Left lung (tissue), 10 donors: ENCODE data around the gene STRIP2. TPM values are rescaled to one million over a fixed set of nuclear protein-coding genes. Genes with fewer than 3 reads are reported as not detected.

Source experiments
- ATAC-seq: fragments of 200-7000 bp; cut with Tn5 transposase; one replicate; pipeline ENCODE4 v1.9.1; 2020; ENCODE audit warnings: moderate library complexity
- DNase-seq, 4 donors: peaks; one replicate each; pipeline ENCODE4 v3.0.0-alpha.2; 2013 to 2020
- H3K27ac ChIP-seq, 2 donors: fragments of 200-600 bp; sonication (generic) in 1 of 2; one replicate each; pipeline versions ENCODE4 v1.5.0 to v1.8.0; 2020 to 2021
- H3K27me3 ChIP-seq, 2 donors: fragments of 200-600 bp; sonication (generic) in 1 of 2; one replicate each; pipeline versions ENCODE4 v1.5.0 to v1.8.0; 2020 to 2021
- H3K36me3 ChIP-seq, 2 donors: fragments of 200-600 bp; sonication (generic) in 1 of 2; one replicate each; pipeline versions ENCODE4 v1.5.0 to v1.8.0; 2020 to 2021
- H3K4me1 ChIP-seq, 2 donors: fragments of 200-600 bp; one replicate each; pipeline ENCODE4 v1.8.0; 2021
- H3K4me3 ChIP-seq, 2 donors: fragments of 200-600 bp; sonication (generic) in 1 of 2; one replicate each; pipeline versions ENCODE4 v1.5.0 to v1.8.0; 2020 to 2021; ENCODE audit warnings: mild to moderate bottlenecking in 1 of 2
- H3K9me3 ChIP-seq, 2 donors: fragments of 200-600 bp; sonication (generic) in 1 of 2; one replicate each; pipeline versions ENCODE4 v1.5.0 to v1.8.0; 2020 to 2021
- CTCF ChIP-seq, 2 donors: fragments of 200-600 bp; sonication (generic) in 1 of 2; IDR thresholded peaks; one replicate each; pipeline versions ENCODE4 v1.5.0 to v1.8.0; 2021; ENCODE audit warnings: antibody characterized with exemption in 2 of 2
- intact Hi-C, 2 donors: fragments of 100-400 bp; cut with DNase I; formaldehyde crosslinking; loops; one replicate each; pipeline versions ENCODE4 v1.11.2 to v1.14.2; 2022
- polyA plus RNA-seq, 6 donors: library from polyadenylated mRNA; unstranded; fragments of 120-200 nt; gene quantifications; one replicate each; pipeline ENCODE4 v1.2.1, GENCODE V29; 2013; ENCODE audit not compliant: insufficient read length in 6 of 6
- total RNA-seq, 2 donors: library from RNA; stranded (reverse); fragmentation: NEBNext Ultra II Directional; extraction: Animal tissue kit (Norgen Biotek cat#: 25700); gene quantifications; one replicate each; pipeline ENCODE4 v1.2.1, GENCODE V29; 2021
- donor health status: DM: no; HTN: yes; CAD: no.
- donor health status: DM: no; HTN: no; CAD: no.

STRIP2 gene
- total and polyA plus RNA-seq, 8 donors, result 4.4 to 6.3 (median 5.6) TPM

- ATAC-seq (no peak), DNase-seq (no peak)
- Histone ChIP-seq H3K9me3 (no peaks in the 10 kb centered on the region), H3K27me3 (peaks cover 0 to 48% of the 10 kb centered on the region in 2 donors), H3K4me3 (no peak overlapping the region), H3K4me1 (peaks cover 0 to 6% of the 10 kb centered on the region in 2 donors), H3K27ac (no peak overlapping the region), H3K36me3 (peaks cover 0 to 6% of the 10 kb centered on the region in 2 donors)
- TF ChIP-seq CTCF (IDR thresholded peaks at IDR 0.05), result no peak
- intact Hi-C loops, result no loop called here
Observed at GRCh38 chr7:129431911-129432643, 2.2 kb upstream of the STRIP2 start.

- peaks cover 0 to 50% of the 10 kb centered on the region in 2 donors for H3K27me3 ChIP-seq
- peak overlapping the region in 1 of 2 donors; percentile 39 for H3K27ac ChIP-seq
- peaks cover 0 to 6% of the 10 kb centered on the region in 2 donors for H3K4me1 ChIP-seq
- DNase-seq (peak in 2 of 4 donors; percentile 18 to 71), ATAC-seq (peak; percentile 16)
- intact Hi-C loops, result no loop called here
- no peaks in the 10 kb centered on the region for H3K36me3 ChIP-seq
- peak overlapping the region; percentile 82 to 87 for H3K4me3 ChIP-seq
- no peak for TF ChIP-seq CTCF (IDR thresholded peaks at IDR 0.05)
- no peaks in the 10 kb centered on the region for H3K9me3 ChIP-seq
Observed at GRCh38 chr7:129434675-129435318, 565 bp downstream of the STRIP2 start.

- TF ChIP-seq CTCF (IDR thresholded peaks at IDR 0.05), result no peak
- Histone ChIP-seq H3K27me3 (peaks cover 0 to 50% of the 10 kb centered on the region in 2 donors), H3K9me3 (no peaks in the 10 kb centered on the region), H3K36me3 (no peaks in the 10 kb centered on the region), H3K4me1 (peaks cover 0 to 6% of the 10 kb centered on the region in 2 donors), H3K4me3 (peak overlapping the region in 1 of 2 donors; percentile 82), H3K27ac (no peak overlapping the region)
- intact Hi-C loops, result no loop called here
- ATAC-seq (no peak), DNase-seq (peak in 1 of 4 donors; percentile 1)
Observed at GRCh38 chr7:129435414-129435829, 1.2 kb downstream of the STRIP2 start.

- ATAC-seq, result no peak
- H3K9me3 ChIP-seq, result no peaks in the 10 kb centered on the region
- intact Hi-C loops, result no loop called here
- no peak for TF ChIP-seq CTCF (IDR thresholded peaks at IDR 0.05)
- peaks cover 0 to 50% of the 10 kb centered on the region in 2 donors for H3K27me3 ChIP-seq
- H3K36me3 ChIP-seq, result no peaks in the 10 kb centered on the region
- H3K4me1 ChIP-seq, result peaks cover 0 to 6% of the 10 kb centered on the region in 2 donors
- H3K4me3 ChIP-seq, result no peak overlapping the region
- no peak overlapping the region for H3K27ac ChIP-seq
- DNase-seq, result no peak
Observed at GRCh38 chr7:129436335-129436923, 2.2 kb downstream of the STRIP2 start.

GRCh38 chr7:129437190-129437589, 3.0 kb downstream of the STRIP2 start:
- Histone ChIP-seq H3K4me1 (peaks cover 0 to 6% of the 10 kb centered on the region in 2 donors), H3K27me3 (peaks cover 0 to 47% of the 10 kb centered on the region in 2 donors), H3K36me3 (no peaks in the 10 kb centered on the region), H3K9me3 (no peaks in the 10 kb centered on the region), H3K27ac (no peak overlapping the region), H3K4me3 (no peak overlapping the region)
- TF ChIP-seq CTCF (IDR thresholded peaks at IDR 0.05), result no peak
- ATAC-seq (no peak), DNase-seq (no peak)
- intact Hi-C loops, result no loop called here
